HL-60 (cell line): ENCODE measurements around the gene IGFL3.
"Not testable (repeated sequence)": the region's sequence is repeated elsewhere in the genome, so short reads cannot be mapped to it uniquely, and the experiment has no call there.

Source experiments
- GABPA ChIP-seq: IDR thresholded peaks from 2 replicates; pipeline ENCODE4 v1.6.1; 2012; ENCODE audit warnings: low read depth
- POLR2AphosphoS5 ChIP-seq: IDR thresholded peaks from 2 replicates; pipeline ENCODE4 v1.6.1; 2012; ENCODE audit warnings: low read depth
- SPI1 ChIP-seq: IDR thresholded peaks from 2 replicates; pipeline ENCODE4 v1.6.1; 2012; ENCODE audit warnings: low read depth, mild to moderate bottlenecking, borderline replicate concordance
- TF ChIP-seq, protein P1 (sequence below): IDR thresholded peaks from one replicate; pipeline ENCODE4 v1.5.1; 2011; ENCODE audit warnings: low read length, control low read depth, inconsistent platforms; ENCODE audit not compliant: insufficient read depth
- TF ChIP-seq, protein P2 (sequence below): IDR thresholded peaks from 2 replicates; pipeline ENCODE4 v1.6.1; 2012; ENCODE audit warnings: low read depth; ENCODE audit not compliant: insufficient replicate concordance

- not testable (repeated sequence) for TF ChIP-seq GABPA, POLR2AphosphoS5, SPI1
- TF ChIP-seq, protein P1, sequence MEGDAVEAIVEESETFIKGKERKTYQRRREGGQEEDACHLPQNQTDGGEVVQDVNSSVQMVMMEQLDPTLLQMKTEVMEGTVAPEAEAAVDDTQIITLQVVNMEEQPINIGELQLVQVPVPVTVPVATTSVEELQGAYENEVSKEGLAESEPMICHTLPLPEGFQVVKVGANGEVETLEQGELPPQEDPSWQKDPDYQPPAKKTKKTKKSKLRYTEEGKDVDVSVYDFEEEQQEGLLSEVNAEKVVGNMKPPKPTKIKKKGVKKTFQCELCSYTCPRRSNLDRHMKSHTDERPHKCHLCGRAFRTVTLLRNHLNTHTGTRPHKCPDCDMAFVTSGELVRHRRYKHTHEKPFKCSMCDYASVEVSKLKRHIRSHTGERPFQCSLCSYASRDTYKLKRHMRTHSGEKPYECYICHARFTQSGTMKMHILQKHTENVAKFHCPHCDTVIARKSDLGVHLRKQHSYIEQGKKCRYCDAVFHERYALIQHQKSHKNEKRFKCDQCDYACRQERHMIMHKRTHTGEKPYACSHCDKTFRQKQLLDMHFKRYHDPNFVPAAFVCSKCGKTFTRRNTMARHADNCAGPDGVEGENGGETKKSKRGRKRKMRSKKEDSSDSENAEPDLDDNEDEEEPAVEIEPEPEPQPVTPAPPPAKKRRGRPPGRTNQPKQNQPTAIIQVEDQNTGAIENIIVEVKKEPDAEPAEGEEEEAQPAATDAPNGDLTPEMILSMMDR, result not testable (repeated sequence)
- TF ChIP-seq, protein P2, sequence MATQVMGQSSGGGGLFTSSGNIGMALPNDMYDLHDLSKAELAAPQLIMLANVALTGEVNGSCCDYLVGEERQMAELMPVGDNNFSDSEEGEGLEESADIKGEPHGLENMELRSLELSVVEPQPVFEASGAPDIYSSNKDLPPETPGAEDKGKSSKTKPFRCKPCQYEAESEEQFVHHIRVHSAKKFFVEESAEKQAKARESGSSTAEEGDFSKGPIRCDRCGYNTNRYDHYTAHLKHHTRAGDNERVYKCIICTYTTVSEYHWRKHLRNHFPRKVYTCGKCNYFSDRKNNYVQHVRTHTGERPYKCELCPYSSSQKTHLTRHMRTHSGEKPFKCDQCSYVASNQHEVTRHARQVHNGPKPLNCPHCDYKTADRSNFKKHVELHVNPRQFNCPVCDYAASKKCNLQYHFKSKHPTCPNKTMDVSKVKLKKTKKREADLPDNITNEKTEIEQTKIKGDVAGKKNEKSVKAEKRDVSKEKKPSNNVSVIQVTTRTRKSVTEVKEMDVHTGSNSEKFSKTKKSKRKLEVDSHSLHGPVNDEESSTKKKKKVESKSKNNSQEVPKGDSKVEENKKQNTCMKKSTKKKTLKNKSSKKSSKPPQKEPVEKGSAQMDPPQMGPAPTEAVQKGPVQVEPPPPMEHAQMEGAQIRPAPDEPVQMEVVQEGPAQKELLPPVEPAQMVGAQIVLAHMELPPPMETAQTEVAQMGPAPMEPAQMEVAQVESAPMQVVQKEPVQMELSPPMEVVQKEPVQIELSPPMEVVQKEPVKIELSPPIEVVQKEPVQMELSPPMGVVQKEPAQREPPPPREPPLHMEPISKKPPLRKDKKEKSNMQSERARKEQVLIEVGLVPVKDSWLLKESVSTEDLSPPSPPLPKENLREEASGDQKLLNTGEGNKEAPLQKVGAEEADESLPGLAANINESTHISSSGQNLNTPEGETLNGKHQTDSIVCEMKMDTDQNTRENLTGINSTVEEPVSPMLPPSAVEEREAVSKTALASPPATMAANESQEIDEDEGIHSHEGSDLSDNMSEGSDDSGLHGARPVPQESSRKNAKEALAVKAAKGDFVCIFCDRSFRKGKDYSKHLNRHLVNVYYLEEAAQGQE, result not testable (repeated sequence)
These were observed 37.3 kb upstream of the IGFL3 start for GRCh38 chr19:46161642-46162257.
